K562 (cell line): ENCODE data around the gene FOXO3. TPM values are rescaled to one million over a fixed set of nuclear protein-coding genes. Genes with fewer than 3 reads are reported as not detected.

Experiments used
- E2F6 ChIP-seq, 2 experiments: IDR thresholded peaks; 2 replicates each; pipeline ENCODE4 v1.6.1; 2011; ENCODE audit warnings: borderline replicate concordance in 1 of 2, control low read depth in 1 of 2, low read depth in 1 of 2, low read length in 1 of 2, mild to moderate bottlenecking in 1 of 2, mixed read lengths in 1 of 2, moderate library complexity in 1 of 2; ENCODE audit not compliant: insufficient read depth in 1 of 2, insufficient read length in 1 of 2, poor library complexity in 1 of 2, severe bottlenecking in 1 of 2; ENCODE audit errors: extremely low read depth in 1 of 2
- EHMT2 ChIP-seq: fragments of 450-650 bp; IDR thresholded peaks from 2 replicates; pipeline ENCODE4 v1.6.1; 2018; ENCODE audit warnings: antibody characterized with exemption
- ETV6 ChIP-seq, 3 experiments: fragments of 150-350 bp in 1 of 3; sonication (generic) in 1 of 3; formaldehyde crosslinking in 1 of 3; IDR thresholded peaks; 2 replicates each; pipeline versions ENCODE4 v1.6.1 to v1.8.0; 2014 to 2022; ENCODE audit warnings: borderline replicate concordance in 2 of 3, low read depth in 2 of 3, antibody characterized with exemption in 1 of 3, low read length in 1 of 3, mild to moderate bottlenecking in 1 of 3, missing genetic modification reagents in 1 of 3
- HOXB6 ChIP-seq: fragments of 250-450 bp; sonication (Bioruptor Pico); IDR thresholded peaks from 2 replicates; pipeline ENCODE4 v1.5.1; 2022; ENCODE audit warnings: mild to moderate bottlenecking, borderline replicate concordance
- KLF6 ChIP-seq: fragments of 250-450 bp; sonication (Bioruptor Pico); IDR thresholded peaks from 2 replicates; pipeline ENCODE4 v1.4.0; 2020; ENCODE audit warnings: mild to moderate bottlenecking, moderate library complexity, borderline replicate concordance
- L3MBTL2 ChIP-seq: fragments of 450-650 bp; IDR thresholded peaks from 2 replicates; pipeline ENCODE4 v1.6.1; 2016; ENCODE audit warnings: mild to moderate bottlenecking, moderate library complexity
- MCM3 ChIP-seq: fragments of 450-650 bp; IDR thresholded peaks from 2 replicates; pipeline ENCODE4 v1.6.1; 2016
- RBBP5 ChIP-seq: fragments of 200-600 bp; sonication (generic); IDR thresholded peaks from 2 replicates; pipeline ENCODE4 v1.6.1; 2012; ENCODE audit warnings: borderline replicate concordance, mild to moderate bottlenecking, low read length, control low read depth, inconsistent platforms; ENCODE audit not compliant: insufficient read depth, poor library complexity, severe bottlenecking
- RBM39 ChIP-seq: fragments of 200-400 bp; formaldehyde crosslinking; optimal IDR thresholded peaks from 2 replicates; pipeline ENCODE3; 2018; ENCODE audit warnings: low read depth, low read length
- RNF219 ChIP-seq: fragments of 250-450 bp; sonication (Bioruptor Pico); IDR thresholded peaks from 2 replicates; pipeline ENCODE4 v1.5.0; 2022; ENCODE audit warnings: mild to moderate bottlenecking
- SMAD1 ChIP-seq: fragments of 150-350 bp; IDR thresholded peaks from 2 replicates; pipeline ENCODE4 v1.6.1; 2014; ENCODE audit warnings: low read length, low read depth; ENCODE audit not compliant: partially characterized antibody
- SRSF9 ChIP-seq: fragments of 200-400 bp; formaldehyde crosslinking; IDR thresholded peaks from 2 replicates; pipeline ENCODE4 v1.6.1; 2017; ENCODE audit warnings: low read depth, low read length, borderline replicate concordance
- TEAD1 ChIP-seq, 2 experiments: fragments of 450-650 bp in 1 of 2; sonication (generic) in 1 of 2; formaldehyde crosslinking; IDR thresholded peaks; 2 replicates each; pipeline versions ENCODE4 v1.4.0 to v1.8.0; 2020 to 2022; ENCODE audit warnings: mild to moderate bottlenecking in 2 of 2, missing genetic modification reagents in 1 of 2
- ZBTB12 ChIP-seq: fragments of 250-450 bp; sonication (Bioruptor Pico); IDR thresholded peaks from 2 replicates; pipeline ENCODE4 v1.4.0; 2020
- ZBTB33 ChIP-seq: sonication (generic); formaldehyde crosslinking; IDR thresholded peaks from 2 replicates; pipeline ENCODE4 v1.8.1; 2023; ENCODE audit warnings: mild to moderate bottlenecking, missing genetic modification reagents
- polyA plus RNA-seq, 8 experiments: library from polyadenylated mRNA; depleted of rRNA in 4 of 8; stranded (reverse) in 5 of 8; unstranded in 3 of 8; fragments of >200 nt; fragmentation: Nextera tagmentation in 2 of 8; fragmentation: Illumina TruSeq in 1 of 8; extraction: Ambion mirVana in 2 of 8; extraction: Trizol in 1 of 8; gene quantifications; 2 replicates each; pipeline versions ENCODE4 v1.2.1 to v1.2.3, GENCODE V29; 2011 to 2014; ENCODE audit warnings: inconsistent platforms in 1 of 8, missing spikeins in 1 of 8
- total RNA-seq, 7 experiments: library from RNA; depleted of rRNA in 6 of 7; stranded (reverse); fragments of >200 nt in 6 of 7; fragmentation: Illumina TruSeq in 2 of 7; extraction: Trizol in 2 of 7; gene quantifications; 2 replicates each; pipeline versions ENCODE4 v1.2.1 to v1.2.3, GENCODE V29; 2011 to 2021; ENCODE audit warnings: low replicate concordance in 1 of 7
- TF ChIP-seq, protein P1 (sequence below): fragments of 200-400 bp; formaldehyde crosslinking; IDR thresholded peaks from 2 replicates; pipeline ENCODE4 v1.6.1; 2017; ENCODE audit warnings: mild to moderate bottlenecking, low read depth, low read length, moderate library complexity

FOXO3 gene
- total and polyA plus RNA-seq, 9 of the 15 experiments (the other 6 are each of a cell fraction or from before 2014, with no cell fraction given): 3.0 to 14.6 (median 6.0) TPM

DNA sequence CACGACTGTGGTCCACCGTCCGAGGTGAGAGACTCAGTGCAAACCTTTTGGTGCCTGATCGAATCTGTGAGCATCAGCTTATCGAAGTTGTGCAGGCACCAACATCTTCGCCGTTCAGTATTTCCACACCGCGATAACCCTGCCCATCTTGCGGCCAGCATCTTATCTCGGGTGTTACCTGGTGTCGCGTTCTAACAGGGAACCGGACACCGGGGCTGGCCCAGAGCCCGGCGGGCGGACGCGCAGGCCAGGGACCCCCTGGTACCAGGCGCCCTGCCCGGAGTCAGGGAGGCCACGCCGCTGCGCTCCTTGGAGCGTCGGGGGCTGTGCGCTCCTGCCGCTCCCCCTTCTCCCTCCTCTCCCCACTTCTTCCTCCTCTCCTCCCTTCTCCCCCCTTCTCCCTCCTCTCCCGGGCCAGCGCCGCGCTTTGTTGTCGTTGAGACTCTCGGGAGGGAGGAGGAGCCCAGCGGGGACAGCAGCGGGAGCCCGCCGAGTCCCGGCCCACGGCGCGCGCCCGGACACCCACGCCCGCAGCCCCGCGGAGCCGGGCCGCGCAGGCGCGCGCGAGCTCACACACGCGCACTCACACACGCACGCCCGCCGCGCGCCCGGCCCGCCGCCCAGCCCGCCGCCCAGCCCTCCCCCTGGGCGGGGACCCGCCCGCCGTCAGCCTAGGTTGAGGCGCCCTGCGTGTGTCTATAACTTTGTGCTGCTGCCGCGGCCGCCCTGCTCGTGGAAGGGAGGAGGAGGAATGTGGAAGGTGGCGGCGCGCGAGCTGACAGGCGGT is 1.4 kb upstream of the FOXO3 start (continued):
- no peak for TF ChIP-seq KLF6
- TF ChIP-seq RBM39: no peak
- peak in 1 of 2 experiments; percentile 41; a peak in 1 of 4 replicates for TF ChIP-seq TEAD1 (CRISPR knock-in tag; IDR thresholded peaks at IDR 0.05)
- TF ChIP-seq MCM3: no peak
- TF ChIP-seq ZBTB33 (CRISPR knock-in tag): no peak
- TF ChIP-seq SRSF9: no peak
- peak in 1 of 2 experiments; percentile 29 for TF ChIP-seq E2F6 (IDR thresholded peaks at IDR 0.05; ENCODE audit: borderline replicate concordance in 1 of 2, extremely low read depth in 1 of 2, insufficient read depth in 1 of 2, insufficient read length in 1 of 2, low read depth in 1 of 2, low read length in 1 of 2, poor library complexity in 1 of 2, severe bottlenecking in 1 of 2)
- TF ChIP-seq, protein P1, sequence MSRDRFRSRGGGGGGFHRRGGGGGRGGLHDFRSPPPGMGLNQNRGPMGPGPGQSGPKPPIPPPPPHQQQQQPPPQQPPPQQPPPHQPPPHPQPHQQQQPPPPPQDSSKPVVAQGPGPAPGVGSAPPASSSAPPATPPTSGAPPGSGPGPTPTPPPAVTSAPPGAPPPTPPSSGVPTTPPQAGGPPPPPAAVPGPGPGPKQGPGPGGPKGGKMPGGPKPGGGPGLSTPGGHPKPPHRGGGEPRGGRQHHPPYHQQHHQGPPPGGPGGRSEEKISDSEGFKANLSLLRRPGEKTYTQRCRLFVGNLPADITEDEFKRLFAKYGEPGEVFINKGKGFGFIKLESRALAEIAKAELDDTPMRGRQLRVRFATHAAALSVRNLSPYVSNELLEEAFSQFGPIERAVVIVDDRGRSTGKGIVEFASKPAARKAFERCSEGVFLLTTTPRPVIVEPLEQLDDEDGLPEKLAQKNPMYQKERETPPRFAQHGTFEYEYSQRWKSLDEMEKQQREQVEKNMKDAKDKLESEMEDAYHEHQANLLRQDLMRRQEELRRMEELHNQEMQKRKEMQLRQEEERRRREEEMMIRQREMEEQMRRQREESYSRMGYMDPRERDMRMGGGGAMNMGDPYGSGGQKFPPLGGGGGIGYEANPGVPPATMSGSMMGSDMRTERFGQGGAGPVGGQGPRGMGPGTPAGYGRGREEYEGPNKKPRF: no peak
- TF ChIP-seq SMAD1: no peak
- no peak; the same call in 1 of the 2 replicates for TF ChIP-seq L3MBTL2
- peak in 1 of 2 experiments; percentile 67; a peak in 1 of 4 replicates for TF ChIP-seq ETV6 (IDR thresholded peaks at IDR 0.05; ENCODE audit: borderline replicate concordance in 1 of 2, low read depth in 2 of 2, low read length in 1 of 2)
- TF ChIP-seq ETV6 (CRISPR knock-in tag; IDR thresholded peaks at IDR 0.05; ENCODE audit: borderline replicate concordance): no peak
- no peak for TF ChIP-seq EHMT2
- TF ChIP-seq RNF219 (CRISPR knock-in tag): no peak
- no peak for TF ChIP-seq ZBTB12 (CRISPR knock-in tag)
- TF ChIP-seq HOXB6: no peak
- peak; percentile 65 for TF ChIP-seq RBBP5
